OCI-LY1 (cell line): ENCODE data around the gene PRAMEF13.
"Not testable (repeated sequence)": the region's sequence is repeated elsewhere in the genome, so short reads cannot be mapped to it uniquely, and the experiment has no call there.

Experiments used
- CTCF ChIP-seq: fragments of 200-600 bp; sonication (generic), shearing (Covaris generic); IDR thresholded peaks from 2 replicates; pipeline ENCODE4 v1.5.1; 2017; ENCODE audit warnings: mild to moderate bottlenecking, antibody characterized with exemption, low read length, moderate library complexity, mixed read lengths
- EZH2 ChIP-seq: fragments of 200-600 bp; sonication (generic), shearing (Covaris generic); IDR thresholded peaks from 2 replicates; pipeline ENCODE4 v1.8.0; 2017; ENCODE audit warnings: borderline replicate concordance, mixed run types, mild to moderate bottlenecking, antibody characterized with exemption, low read length, moderate library complexity, mixed read lengths

DNA sequence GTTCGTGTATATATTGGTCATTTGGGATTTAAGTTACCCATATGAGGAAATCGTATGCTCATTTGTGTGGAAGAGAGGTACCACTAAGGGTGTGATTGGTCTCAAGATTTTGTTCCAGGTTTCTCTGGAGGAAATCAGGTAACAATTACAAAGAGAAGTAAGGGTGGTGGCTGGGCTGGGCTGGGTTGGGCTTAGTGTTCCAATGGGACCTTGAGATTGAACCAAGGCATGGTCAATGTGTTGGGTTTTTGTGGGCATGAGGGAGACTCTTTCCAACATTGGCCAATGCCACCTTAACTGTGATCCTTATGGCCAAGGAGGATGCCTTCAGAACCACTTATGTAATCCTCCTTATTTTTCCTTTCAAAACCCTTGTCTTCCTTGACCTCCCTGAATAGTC is 29.4 kb upstream of the PRAMEF13 start:
- TF ChIP-seq EZH2, CTCF: not testable (repeated sequence)
